Neural cell (in vitro differentiated cells): Measurements from ENCODE around the gene RPL28.

Source experiments
- POLR2AphosphoS5 ChIP-seq: IDR thresholded peaks from 2 replicates; pipeline ENCODE4 v1.6.1; 2012
- RAD21 ChIP-seq: fragments of 450-650 bp; conservative IDR thresholded peaks from 2 replicates; pipeline ENCODE4 v1.6.1; 2014; ENCODE audit warnings: antibody characterized with exemption, mild to moderate bottlenecking, moderate library complexity
- TF ChIP-seq, protein P1 (sequence below): fragments of 450-650 bp; IDR thresholded peaks from 2 replicates; pipeline ENCODE4 v1.5.1; 2014; ENCODE audit warnings: antibody characterized with exemption, mild to moderate bottlenecking, moderate library complexity; ENCODE audit not compliant: poor library complexity, severe bottlenecking

DNA sequence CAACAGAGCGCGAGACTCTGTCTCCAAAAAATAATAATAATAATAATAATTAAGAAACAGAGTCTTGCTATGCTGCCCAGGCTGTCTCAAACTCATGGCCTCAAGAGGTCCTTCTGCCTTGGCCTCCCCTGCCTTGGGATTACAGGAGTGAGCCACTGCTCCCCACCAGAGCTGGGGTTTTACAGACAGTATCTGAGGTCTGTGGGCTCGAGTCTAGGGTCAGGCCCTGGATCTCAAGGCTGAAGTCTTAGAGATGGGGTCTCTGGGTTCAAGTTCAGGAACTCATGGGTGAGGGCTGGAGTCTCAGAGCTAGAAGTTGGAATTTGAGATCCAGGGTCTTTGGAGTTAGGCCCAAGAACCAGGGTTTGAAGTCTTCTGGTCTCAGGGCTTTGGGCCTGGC, 18.9 kb upstream of the RPL28 start:
- TF ChIP-seq, protein P1, sequence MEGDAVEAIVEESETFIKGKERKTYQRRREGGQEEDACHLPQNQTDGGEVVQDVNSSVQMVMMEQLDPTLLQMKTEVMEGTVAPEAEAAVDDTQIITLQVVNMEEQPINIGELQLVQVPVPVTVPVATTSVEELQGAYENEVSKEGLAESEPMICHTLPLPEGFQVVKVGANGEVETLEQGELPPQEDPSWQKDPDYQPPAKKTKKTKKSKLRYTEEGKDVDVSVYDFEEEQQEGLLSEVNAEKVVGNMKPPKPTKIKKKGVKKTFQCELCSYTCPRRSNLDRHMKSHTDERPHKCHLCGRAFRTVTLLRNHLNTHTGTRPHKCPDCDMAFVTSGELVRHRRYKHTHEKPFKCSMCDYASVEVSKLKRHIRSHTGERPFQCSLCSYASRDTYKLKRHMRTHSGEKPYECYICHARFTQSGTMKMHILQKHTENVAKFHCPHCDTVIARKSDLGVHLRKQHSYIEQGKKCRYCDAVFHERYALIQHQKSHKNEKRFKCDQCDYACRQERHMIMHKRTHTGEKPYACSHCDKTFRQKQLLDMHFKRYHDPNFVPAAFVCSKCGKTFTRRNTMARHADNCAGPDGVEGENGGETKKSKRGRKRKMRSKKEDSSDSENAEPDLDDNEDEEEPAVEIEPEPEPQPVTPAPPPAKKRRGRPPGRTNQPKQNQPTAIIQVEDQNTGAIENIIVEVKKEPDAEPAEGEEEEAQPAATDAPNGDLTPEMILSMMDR: no peak
- no peak for TF ChIP-seq POLR2AphosphoS5
- no peak for TF ChIP-seq RAD21
